Upper lobe of left lung (tissue), 6 donors: ENCODE data around the gene ATP2C1. TPM values are rescaled to one million over a fixed set of nuclear protein-coding genes. Genes with fewer than 3 reads are reported as not detected.

Experiments
- ATAC-seq, 2 donors: fragments of 200-7000 bp; cut with Tn5 transposase; one replicate each; pipeline ENCODE4 v1.9.1; 2022; ENCODE audit warnings: mild to moderate bottlenecking in 2 of 2, moderate library complexity in 2 of 2; ENCODE audit not compliant: low FRiP score in 2 of 2
- DNase-seq, 2 donors: peaks; one replicate each; pipeline ENCODE4 v3.0.0-alpha.2; 2019 to 2020
- H3K27ac ChIP-seq, 4 donors: fragments of 200-600 bp; sonication (generic); one replicate each; pipeline ENCODE4 v1.5.1; 2016 to 2019
- H3K27me3 ChIP-seq, 4 donors: fragments of 200-600 bp; sonication (generic); one replicate each; pipeline ENCODE4 v1.5.1; 2017 to 2019
- H3K36me3 ChIP-seq, 4 donors: fragments of 200-600 bp; sonication (generic); one replicate each; pipeline ENCODE4 v1.5.1; 2016 to 2019
- H3K4me1 ChIP-seq, 4 donors: fragments of 200-600 bp; sonication (generic); one replicate each; pipeline ENCODE4 v1.5.1; 2018 to 2019
- H3K4me3 ChIP-seq, 4 donors: fragments of 200-600 bp; sonication (generic); one replicate each; pipeline ENCODE4 v1.5.1; 2017 to 2019; ENCODE audit warnings: mild to moderate bottlenecking in 2 of 4, moderate library complexity in 1 of 4
- H3K9me3 ChIP-seq, 4 donors: fragments of 200-600 bp; sonication (generic); one replicate each; pipeline ENCODE4 v1.5.1; 2018 to 2019
- CTCF ChIP-seq, 6 experiments: fragments of 450-650 bp in 4 of 6; fragments of 200-600 bp in 2 of 6; sonication (generic) in 2 of 6; IDR thresholded peaks; one replicate each; pipeline ENCODE4 v1.5.1; 2016 to 2019; ENCODE audit warnings: antibody characterized with exemption in 6 of 6
- EP300 ChIP-seq, 4 donors: sonication (generic); formaldehyde crosslinking; IDR thresholded peaks; one replicate each; pipeline ENCODE4 v1.5.1; 2017; ENCODE audit warnings: antibody characterized with exemption in 4 of 4, control low read depth in 2 of 4
- POLR2A ChIP-seq, 4 donors: fragments of 450-650 bp; IDR thresholded peaks; one replicate each; pipeline ENCODE4 v1.5.1; 2016 to 2017; ENCODE audit warnings: antibody characterized with exemption in 4 of 4, mild to moderate bottlenecking in 2 of 4
- POLR2AphosphoS5 ChIP-seq, 2 donors: sonication (generic); formaldehyde crosslinking; IDR thresholded peaks; one replicate each; pipeline ENCODE4 v1.5.1; 2017; ENCODE audit warnings: antibody characterized with exemption in 2 of 2
- WGBS, 2 donors: methylation state at CpG; one replicate each; pipeline ENCODE4 v1.1.5; 2017 to 2018; 5-methylcytosine and 5-hydroxymethylcytosine counted together
- total RNA-seq, 6 donors: library from RNA; depleted of rRNA in 4 of 6; stranded (reverse); fragments of >200 nt in 4 of 6; gene quantifications; one replicate each; pipeline versions ENCODE4 v1.1.0 to v1.2.1, GENCODE V29; 2016 to 2021
- donor health status: DM: no; HTN: no; CAD: no; lungs with moderate emphysema.
- donor health status: DM: no; HTN: yes; CAD: no; lungs with severe emphysema.

Gene ATP2C1
- total RNA-seq, 6 donors from 2014 or later, result 50.3 to 131 (median 114) TPM

GRCh38 chr3:130961458-130961857 is 67.6 kb downstream of the ATP2C1 start:
- Histone ChIP-seq H3K27ac (no peak overlapping the region), H3K36me3 (peaks cover 10 to 69% (median 20%) of the 10 kb centered on the region in 4 donors)
- ATAC-seq, result no peak

GRCh38 chr3:130963444-130963843 is 69.6 kb downstream of the ATP2C1 start:
- no peaks in the 10 kb centered on the region for H3K27me3 ChIP-seq
- peaks cover 16 to 80% (median 25%) of the 10 kb centered on the region in 4 donors for H3K36me3 ChIP-seq

More at GRCh38 chr3:130961458-130961857, 67.6 kb downstream of the ATP2C1 start:
- no peak for TF ChIP-seq POLR2A (IDR thresholded peaks at IDR 0.05)
- no peak for TF ChIP-seq EP300 (IDR thresholded peaks at IDR 0.05)
- no peak for TF ChIP-seq CTCF (IDR thresholded peaks at IDR 0.05)
- TF ChIP-seq POLR2AphosphoS5 (IDR thresholded peaks at IDR 0.05), result no peak
- H3K9me3 ChIP-seq, result no peaks in the 10 kb centered on the region
- H3K4me1 ChIP-seq, result no peaks in the 10 kb centered on the region
- no peak overlapping the region for H3K4me3 ChIP-seq
- no peaks in the 10 kb centered on the region for H3K27me3 ChIP-seq
- DNase-seq, result no peak

GRCh38 chr3:130963878-130964277 is 70.0 kb downstream of the ATP2C1 start:
- WGBS, 2 donors, result 73 to 83% methylated on average over 3 of the region's 3 CpGs
- Histone ChIP-seq H3K4me1 (no peaks in the 10 kb centered on the region), H3K9me3 (no peaks in the 10 kb centered on the region), H3K27me3 (no peaks in the 10 kb centered on the region), H3K27ac (no peak overlapping the region), H3K4me3 (no peak overlapping the region), H3K36me3 (peaks cover 16 to 76% (median 25%) of the 10 kb centered on the region in 4 donors)
- DNase-seq (no peak), ATAC-seq (no peak)
- TF ChIP-seq CTCF (IDR thresholded peaks at IDR 0.05) (no peak), POLR2AphosphoS5 (IDR thresholded peaks at IDR 0.05) (no peak), POLR2A (IDR thresholded peaks at IDR 0.05) (no peak), EP300 (IDR thresholded peaks at IDR 0.05) (no peak)

More at GRCh38 chr3:130963444-130963843, 69.6 kb downstream of the ATP2C1 start:
- no peak overlapping the region for H3K4me3 ChIP-seq
- DNase-seq, result no peak
- TF ChIP-seq EP300 (IDR thresholded peaks at IDR 0.05) (no peak), CTCF (IDR thresholded peaks at IDR 0.05) (no peak), POLR2AphosphoS5 (IDR thresholded peaks at IDR 0.05) (no peak), POLR2A (IDR thresholded peaks at IDR 0.05) (no peak)
- no peak for ATAC-seq
- WGBS, 2 donors, result 88 to 90% methylated on average over 2 of the region's 2 CpGs
- H3K9me3 ChIP-seq, result no peaks in the 10 kb centered on the region
- no peak overlapping the region for H3K27ac ChIP-seq
- no peaks in the 10 kb centered on the region for H3K4me1 ChIP-seq

DNA sequence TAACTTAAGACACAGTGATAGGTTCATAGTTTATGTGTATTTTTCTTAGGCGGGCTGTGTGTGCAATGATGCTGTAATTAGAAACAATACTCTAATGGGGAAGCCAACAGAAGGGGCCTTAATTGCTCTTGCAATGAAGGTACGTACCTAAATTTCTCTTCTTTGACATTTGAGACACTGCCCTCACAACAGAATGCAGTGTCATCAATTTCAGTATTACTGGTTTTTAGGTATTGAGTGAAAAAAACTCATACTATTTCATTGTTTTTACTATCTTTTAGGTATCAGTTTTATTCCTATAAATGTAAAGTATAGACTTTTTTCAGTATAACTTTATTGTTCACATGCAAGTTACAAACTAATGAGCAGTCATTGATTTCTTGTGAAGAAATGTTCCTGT is 73.4 kb downstream of the ATP2C1 start:
- Histone ChIP-seq H3K27me3 (no peaks in the 10 kb centered on the region), H3K27ac (no peak overlapping the region), H3K9me3 (no peaks in the 10 kb centered on the region), H3K4me3 (no peak overlapping the region), H3K36me3 (peaks cover 12 to 77% (median 25%) of the 10 kb centered on the region in 4 donors), H3K4me1 (no peaks in the 10 kb centered on the region)
- DNase-seq (no peak), ATAC-seq (no peak)
- 95 to 98% methylated on average over 2 of the region's 2 CpGs for WGBS, 2 donors
- TF ChIP-seq CTCF (IDR thresholded peaks at IDR 0.05) (no peak), EP300 (IDR thresholded peaks at IDR 0.05) (no peak), POLR2AphosphoS5 (IDR thresholded peaks at IDR 0.05) (no peak), POLR2A (IDR thresholded peaks at IDR 0.05) (no peak)

DNA sequence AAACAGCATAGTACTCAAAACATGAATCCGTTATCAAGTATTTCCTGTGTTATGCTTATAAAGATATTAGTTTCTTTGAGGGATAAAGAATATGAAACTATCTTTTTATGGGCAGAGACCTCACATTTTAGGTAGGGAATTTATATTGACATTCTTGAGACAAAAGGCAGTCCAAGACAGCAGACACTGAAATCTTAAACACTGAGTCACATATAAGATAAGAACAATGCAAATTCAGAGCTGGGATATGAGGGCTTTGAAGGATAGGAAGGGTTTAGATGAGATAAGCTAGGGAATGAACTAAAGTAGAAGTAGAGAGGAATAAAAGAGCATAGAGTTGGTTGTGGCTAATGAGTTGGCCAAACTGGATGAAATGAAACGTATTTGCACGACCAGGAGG is 74.3 kb downstream of the ATP2C1 start:
- no peak for TF ChIP-seq EP300 (IDR thresholded peaks at IDR 0.05)
- TF ChIP-seq POLR2A (IDR thresholded peaks at IDR 0.05), result no peak
- no peak for TF ChIP-seq POLR2AphosphoS5 (IDR thresholded peaks at IDR 0.05)
- no peak for TF ChIP-seq CTCF (IDR thresholded peaks at IDR 0.05)
- Histone ChIP-seq H3K9me3 (no peaks in the 10 kb centered on the region), H3K27me3 (no peaks in the 10 kb centered on the region), H3K27ac (no peak overlapping the region), H3K36me3 (peaks cover 12 to 76% (median 25%) of the 10 kb centered on the region in 4 donors), H3K4me1 (no peaks in the 10 kb centered on the region), H3K4me3 (no peak overlapping the region)
- ATAC-seq, result no peak
- 79 to 99% methylated on average over 3 of the region's 3 CpGs for WGBS, 2 donors
- DNase-seq, result no peak
